ENCODE data around the gene LCN12.

LCN12 gene

GRCh38 chr9:136962701-136963248 is 10.7 kb downstream of the LCN12 start:
- DNase-seq (ENCODE audit: low read depth in 2 of 2): no peak
- TF ChIP-seq CTCF (IDR thresholded peaks at IDR 0.05; ENCODE audit: low read depth, low read length): no peak
- H3K4me3 ChIP-seq (replicated peaks in 1 of 2; ENCODE audit: low read depth in 2 of 2, low read length in 2 of 2): no peak overlapping the region

- TF ChIP-seq CTCF (IDR thresholded peaks at IDR 0.05; ENCODE audit: low read depth, low read length): no peak
- H3K4me3 ChIP-seq (replicated peaks in 1 of 2; ENCODE audit: low read depth in 2 of 2, low read length in 2 of 2): no peak overlapping the region
- DNase-seq (ENCODE audit: low read depth in 2 of 2): no peak
Measured at GRCh38 chr9:136963341-136963740, 11.3 kb downstream of the LCN12 start.

GRCh38 chr9:136963751-136964150 is 11.7 kb downstream of the LCN12 start:
- no peak for DNase-seq (ENCODE audit: low read depth in 2 of 2)
- no peak overlapping the region for H3K4me3 ChIP-seq (replicated peaks in 1 of 2; ENCODE audit: low read depth in 2 of 2, low read length in 2 of 2)
- no peak for TF ChIP-seq CTCF (IDR thresholded peaks at IDR 0.05; ENCODE audit: low read depth, low read length)

GRCh38 chr9:136964171-136964689 is 12.2 kb downstream of the LCN12 start:
- no peak for TF ChIP-seq CTCF (IDR thresholded peaks at IDR 0.05; ENCODE audit: low read depth, low read length)
- DNase-seq (ENCODE audit: low read depth in 2 of 2): no peak
- H3K4me3 ChIP-seq (replicated peaks in 1 of 2; ENCODE audit: low read depth in 2 of 2, low read length in 2 of 2): no peak overlapping the region

GRCh38 chr9:136964833-136965422 is 12.9 kb downstream of the LCN12 start:
- no peak for TF ChIP-seq CTCF (IDR thresholded peaks at IDR 0.05; ENCODE audit: low read depth, low read length)
- DNase-seq (ENCODE audit: low read depth in 2 of 2): no peak
- no peak overlapping the region for H3K4me3 ChIP-seq (replicated peaks in 1 of 2; ENCODE audit: low read depth in 2 of 2, low read length in 2 of 2)

- TF ChIP-seq CTCF (IDR thresholded peaks at IDR 0.05; ENCODE audit: low read depth, low read length): no peak
- H3K4me3 ChIP-seq (replicated peaks in 1 of 2; ENCODE audit: low read depth in 2 of 2, low read length in 2 of 2): no peak overlapping the region
- DNase-seq (ENCODE audit: low read depth in 2 of 2): no peak
Measured at GRCh38 chr9:136965771-136966484, 13.9 kb downstream of the LCN12 start.
